Nephron (organoid): ENCODE measurements around the gene FANCD2.
A peak's percentile ranks its signal among the peaks of the same experiment; 100 is the strongest.

Experiments
- H3K27ac Mint-ChIP-seq, 3 experiments: 2 replicates each; pipeline ENCODE4 v1.8.0; 2020; ENCODE audit warnings: mixed read lengths in 3 of 3, mild to moderate bottlenecking in 2 of 3, moderate library complexity in 1 of 3
- H3K27me3 Mint-ChIP-seq: 2 replicates; pipeline ENCODE4 v1.8.0; 2021; ENCODE audit warnings: low read depth, mild to moderate bottlenecking, moderate library complexity, mixed read lengths
- H3K36me3 Mint-ChIP-seq: 2 replicates; pipeline ENCODE4 v1.8.0; 2020; ENCODE audit warnings: low read depth, mixed read lengths
- H3K4me1 Mint-ChIP-seq: 2 replicates; pipeline ENCODE4 v1.8.0; 2020; ENCODE audit warnings: mixed read lengths
- H3K4me3 Mint-ChIP-seq, 3 experiments: 2 replicates each; pipeline ENCODE4 v1.8.0; 2020; ENCODE audit warnings: mild to moderate bottlenecking in 3 of 3, mixed read lengths in 3 of 3, moderate library complexity in 2 of 3
- H3K9me3 Mint-ChIP-seq: 2 replicates; pipeline ENCODE4 v1.8.0; 2020; ENCODE audit warnings: mixed read lengths
- TF ChIP-seq, protein P1 (sequence below), 3 experiments: fragments of 200-600 bp; sonication (generic); IDR thresholded peaks; one replicate each; pipeline ENCODE4 v1.5.0; 2021; ENCODE audit warnings: antibody characterized with exemption in 3 of 3; ENCODE audit not compliant: unreplicated experiment in 3 of 3

The FANCD2 gene

DNA sequence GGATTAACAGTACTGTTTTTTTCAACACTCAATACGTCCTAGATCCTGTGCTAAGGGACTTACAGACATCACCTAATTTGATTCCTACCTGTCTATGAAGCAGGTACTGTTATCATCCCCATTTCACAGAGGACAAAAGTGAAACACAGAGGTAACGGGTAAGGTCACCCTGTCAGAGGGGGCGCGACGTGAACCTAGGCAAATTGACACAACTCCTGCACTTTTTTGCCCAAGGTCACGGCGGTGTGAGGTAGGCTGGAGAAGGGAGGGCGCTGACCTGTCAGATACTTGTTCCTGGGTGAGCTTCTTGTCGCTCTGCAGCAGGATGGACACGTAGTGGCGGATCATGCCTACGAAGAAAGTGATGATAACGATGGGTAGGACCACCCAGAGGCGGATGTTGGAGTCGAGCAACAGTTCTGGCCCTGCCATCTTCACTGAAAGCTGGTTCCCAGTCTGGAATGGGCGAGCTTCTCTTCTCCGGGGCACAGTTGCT, 40.0 kb upstream of the FANCD2 start:
- no peaks in the 10 kb centered on the region for H3K36me3 Mint-ChIP-seq
- H3K4me3 Mint-ChIP-seq: peak overlapping the region; percentile 99
- peak overlapping the region; percentile 73 to 93 (median 86) for H3K27ac Mint-ChIP-seq
- no peaks in the 10 kb centered on the region for H3K27me3 Mint-ChIP-seq
- peaks cover 23% of the 10 kb centered on the region for H3K4me1 Mint-ChIP-seq
- no peaks in the 10 kb centered on the region for H3K9me3 Mint-ChIP-seq
- TF ChIP-seq, protein P1, sequence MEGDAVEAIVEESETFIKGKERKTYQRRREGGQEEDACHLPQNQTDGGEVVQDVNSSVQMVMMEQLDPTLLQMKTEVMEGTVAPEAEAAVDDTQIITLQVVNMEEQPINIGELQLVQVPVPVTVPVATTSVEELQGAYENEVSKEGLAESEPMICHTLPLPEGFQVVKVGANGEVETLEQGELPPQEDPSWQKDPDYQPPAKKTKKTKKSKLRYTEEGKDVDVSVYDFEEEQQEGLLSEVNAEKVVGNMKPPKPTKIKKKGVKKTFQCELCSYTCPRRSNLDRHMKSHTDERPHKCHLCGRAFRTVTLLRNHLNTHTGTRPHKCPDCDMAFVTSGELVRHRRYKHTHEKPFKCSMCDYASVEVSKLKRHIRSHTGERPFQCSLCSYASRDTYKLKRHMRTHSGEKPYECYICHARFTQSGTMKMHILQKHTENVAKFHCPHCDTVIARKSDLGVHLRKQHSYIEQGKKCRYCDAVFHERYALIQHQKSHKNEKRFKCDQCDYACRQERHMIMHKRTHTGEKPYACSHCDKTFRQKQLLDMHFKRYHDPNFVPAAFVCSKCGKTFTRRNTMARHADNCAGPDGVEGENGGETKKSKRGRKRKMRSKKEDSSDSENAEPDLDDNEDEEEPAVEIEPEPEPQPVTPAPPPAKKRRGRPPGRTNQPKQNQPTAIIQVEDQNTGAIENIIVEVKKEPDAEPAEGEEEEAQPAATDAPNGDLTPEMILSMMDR (IDR thresholded peaks at IDR 0.05; ENCODE audit: unreplicated experiment in 3 of 3): no peak

DNA sequence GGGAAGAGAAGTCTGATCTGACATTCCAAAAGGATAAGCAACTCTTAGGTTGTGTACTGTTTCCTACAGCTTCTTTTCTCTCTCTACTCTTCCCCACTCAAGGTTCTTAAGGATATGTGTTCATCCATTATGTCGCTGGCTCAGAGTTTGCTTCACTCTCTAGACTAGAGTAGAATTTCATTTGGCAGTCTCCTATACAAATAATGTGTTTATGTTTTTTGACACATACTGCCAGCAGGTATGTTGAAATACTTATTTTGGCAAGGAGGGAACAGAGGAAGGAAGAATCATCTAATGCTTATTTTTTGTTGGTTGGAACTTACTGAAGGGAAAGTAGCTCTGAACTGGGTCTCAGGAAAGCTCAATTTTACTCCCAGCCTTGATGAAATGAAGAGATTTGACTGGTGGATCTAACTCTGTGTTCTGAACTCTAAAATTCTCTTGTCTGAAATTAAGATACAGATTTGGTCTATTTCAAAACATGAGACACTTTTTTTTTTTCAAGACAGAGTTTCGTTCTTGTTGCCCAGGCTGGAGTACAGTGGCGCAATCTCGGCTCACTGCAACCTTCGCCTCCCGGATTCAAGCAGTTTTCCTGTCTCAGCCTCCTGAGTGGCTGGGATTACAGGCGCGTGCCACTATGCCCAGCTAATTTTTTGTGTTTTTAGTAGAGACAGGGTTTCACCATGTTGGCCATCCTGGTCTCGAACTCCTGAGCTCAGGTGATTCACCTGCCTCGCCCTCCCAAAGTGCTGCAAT, 32.0 kb upstream of the FANCD2 start:
- H3K9me3 Mint-ChIP-seq: no peaks in the 10 kb centered on the region
- H3K27ac Mint-ChIP-seq: no peak overlapping the region
- peaks cover 8% of the 10 kb centered on the region for H3K36me3 Mint-ChIP-seq
- no peaks in the 10 kb centered on the region for H3K4me1 Mint-ChIP-seq
- no peaks in the 10 kb centered on the region for H3K27me3 Mint-ChIP-seq
- no peak overlapping the region for H3K4me3 Mint-ChIP-seq
- TF ChIP-seq, protein P1 (IDR thresholded peaks at IDR 0.05; ENCODE audit: unreplicated experiment in 3 of 3): no peak

GRCh38 chr3:10000686-10001085, 25.6 kb upstream of the FANCD2 start:
- H3K36me3 Mint-ChIP-seq: peaks cover 39% of the 10 kb centered on the region
- H3K4me1 Mint-ChIP-seq: no peaks in the 10 kb centered on the region
- H3K27me3 Mint-ChIP-seq: peaks cover under 1% of the 10 kb centered on the region
- H3K4me3 Mint-ChIP-seq: no peak overlapping the region
- H3K9me3 Mint-ChIP-seq: no peaks in the 10 kb centered on the region
- TF ChIP-seq, protein P1 (IDR thresholded peaks at IDR 0.05; ENCODE audit: unreplicated experiment in 3 of 3): no peak
- H3K27ac Mint-ChIP-seq: no peak overlapping the region

DNA sequence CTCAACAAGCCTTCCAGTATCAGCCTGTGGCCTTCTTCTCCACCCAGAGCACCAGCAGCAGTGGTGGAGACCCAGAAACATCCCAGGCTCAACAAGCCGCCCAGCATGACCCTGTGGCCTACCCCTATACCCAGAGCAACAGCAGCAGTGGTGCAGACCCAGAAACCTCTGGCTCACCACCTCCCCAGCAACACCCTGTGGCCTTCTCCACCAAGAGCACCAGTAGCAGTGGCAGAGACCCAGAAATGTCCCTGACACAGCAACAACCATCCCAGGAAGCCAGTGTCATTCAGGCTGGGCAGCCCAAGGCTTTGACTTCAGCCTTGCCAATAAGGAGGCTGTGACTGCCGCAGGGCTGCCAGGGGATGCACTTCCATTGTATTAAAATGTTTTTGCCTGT, 23.3 kb upstream of the FANCD2 start:
- Mint-ChIP-seq H3K9me3 (no peaks in the 10 kb centered on the region), H3K36me3 (peaks cover 39% of the 10 kb centered on the region), H3K4me3 (no peak overlapping the region), H3K27me3 (peaks cover 3% of the 10 kb centered on the region), H3K27ac (no peak overlapping the region), H3K4me1 (no peaks in the 10 kb centered on the region)
- TF ChIP-seq, protein P1 (IDR thresholded peaks at IDR 0.05; ENCODE audit: unreplicated experiment in 3 of 3): no peak

DNA sequence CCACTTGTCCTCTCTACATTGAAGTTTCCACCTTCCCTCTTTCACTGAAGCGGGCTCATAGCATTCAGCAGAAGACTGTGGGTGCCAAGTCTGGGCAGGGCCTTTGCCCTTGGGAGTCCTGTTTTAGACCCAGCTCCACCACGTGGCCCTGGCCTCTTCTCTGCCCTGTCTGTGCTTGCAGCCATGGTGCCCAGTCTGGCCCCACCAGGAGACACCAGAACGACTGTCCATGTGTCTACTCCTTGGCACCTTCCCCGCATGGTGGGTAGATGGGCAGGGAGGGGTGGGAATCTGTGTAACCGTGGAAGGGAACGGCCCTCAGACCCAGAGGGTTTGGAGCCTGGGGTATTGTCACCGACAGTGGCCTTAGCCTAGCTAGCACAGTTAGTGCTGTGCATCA, 21.7 kb upstream of the FANCD2 start:
- Mint-ChIP-seq H3K36me3 (peaks cover 28% of the 10 kb centered on the region), H3K4me3 (no peak overlapping the region), H3K4me1 (peaks cover 6% of the 10 kb centered on the region), H3K9me3 (no peaks in the 10 kb centered on the region), H3K27ac (no peak overlapping the region), H3K27me3 (peaks cover 3% of the 10 kb centered on the region)
- TF ChIP-seq, protein P1 (IDR thresholded peaks at IDR 0.05; ENCODE audit: unreplicated experiment in 3 of 3): no peak
